Upper lobe of left lung (tissue), 6 donors: ENCODE results near the gene PEX14. TPM values are rescaled to one million over a fixed set of nuclear protein-coding genes. Genes with fewer than 3 reads are reported as not detected.

ENCODE experiments used
- ATAC-seq, 2 donors: fragments of 200-7000 bp; cut with Tn5 transposase; one replicate each; pipeline ENCODE4 v1.9.1; 2022; ENCODE audit warnings: mild to moderate bottlenecking in 2 of 2, moderate library complexity in 2 of 2; ENCODE audit not compliant: low FRiP score in 2 of 2
- DNase-seq, 2 donors: peaks; one replicate each; pipeline ENCODE4 v3.0.0-alpha.2; 2019 to 2020
- H3K27ac ChIP-seq, 4 donors: fragments of 200-600 bp; sonication (generic); one replicate each; pipeline ENCODE4 v1.5.1; 2016 to 2019
- H3K27me3 ChIP-seq, 4 donors: fragments of 200-600 bp; sonication (generic); one replicate each; pipeline ENCODE4 v1.5.1; 2017 to 2019
- H3K36me3 ChIP-seq, 4 donors: fragments of 200-600 bp; sonication (generic); one replicate each; pipeline ENCODE4 v1.5.1; 2016 to 2019
- H3K4me1 ChIP-seq, 4 donors: fragments of 200-600 bp; sonication (generic); one replicate each; pipeline ENCODE4 v1.5.1; 2018 to 2019
- H3K4me3 ChIP-seq, 4 donors: fragments of 200-600 bp; sonication (generic); one replicate each; pipeline ENCODE4 v1.5.1; 2017 to 2019; ENCODE audit warnings: mild to moderate bottlenecking in 2 of 4, moderate library complexity in 1 of 4
- H3K9me3 ChIP-seq, 4 donors: fragments of 200-600 bp; sonication (generic); one replicate each; pipeline ENCODE4 v1.5.1; 2018 to 2019
- CTCF ChIP-seq, 6 experiments: fragments of 450-650 bp in 4 of 6; fragments of 200-600 bp in 2 of 6; sonication (generic) in 2 of 6; IDR thresholded peaks; one replicate each; pipeline ENCODE4 v1.5.1; 2016 to 2019; ENCODE audit warnings: antibody characterized with exemption in 6 of 6
- EP300 ChIP-seq, 4 donors: sonication (generic); formaldehyde crosslinking; IDR thresholded peaks; one replicate each; pipeline ENCODE4 v1.5.1; 2017; ENCODE audit warnings: antibody characterized with exemption in 4 of 4, control low read depth in 2 of 4
- POLR2A ChIP-seq, 4 donors: fragments of 450-650 bp; IDR thresholded peaks; one replicate each; pipeline ENCODE4 v1.5.1; 2016 to 2017; ENCODE audit warnings: antibody characterized with exemption in 4 of 4, mild to moderate bottlenecking in 2 of 4
- POLR2AphosphoS5 ChIP-seq, 2 donors: sonication (generic); formaldehyde crosslinking; IDR thresholded peaks; one replicate each; pipeline ENCODE4 v1.5.1; 2017; ENCODE audit warnings: antibody characterized with exemption in 2 of 2
- WGBS, 2 donors: methylation state at CpG; one replicate each; pipeline ENCODE4 v1.1.5; 2017 to 2018; 5-methylcytosine and 5-hydroxymethylcytosine counted together
- total RNA-seq, 6 donors: library from RNA; depleted of rRNA in 4 of 6; stranded (reverse); fragments of >200 nt in 4 of 6; gene quantifications; one replicate each; pipeline versions ENCODE4 v1.1.0 to v1.2.1, GENCODE V29; 2016 to 2021
- donor health status: DM: no; HTN: no; CAD: no; lungs with moderate emphysema.
- donor health status: DM: no; HTN: yes; CAD: no; lungs with severe emphysema.

PEX14 gene
- total RNA-seq, 6 donors from 2014 or later = 21.2 to 43.0 (median 29.9) TPM

- 92 to 93% methylated on average over 18 of the region's 18 CpGs for WGBS, 2 donors
- H3K36me3 ChIP-seq = peaks cover 0 to 3% (median 1%) of the 10 kb centered on the region in 4 donors
- H3K9me3 ChIP-seq = no peaks in the 10 kb centered on the region
- H3K27ac ChIP-seq = no peak overlapping the region
- DNase-seq (no peak), ATAC-seq (no peak)
- H3K4me3 ChIP-seq = no peak overlapping the region
- no peaks in the 10 kb centered on the region for H3K27me3 ChIP-seq
- H3K4me1 ChIP-seq = no peaks in the 10 kb centered on the region
- TF ChIP-seq CTCF (IDR thresholded peaks at IDR 0.05) (no peak), EP300 (IDR thresholded peaks at IDR 0.05) (no peak), POLR2AphosphoS5 (IDR thresholded peaks at IDR 0.05) (no peak), POLR2A (IDR thresholded peaks at IDR 0.05) (no peak)
Measured at GRCh38 chr1:10614377-10615225, 139.9 kb downstream of the PEX14 start.

- DNase-seq = no peak
- no peak overlapping the region for H3K4me3 ChIP-seq
Measured at GRCh38 chr1:10615332-10615731, 140.6 kb downstream of the PEX14 start.

GRCh38 chr1:10615932-10616671 is 141.4 kb downstream of the PEX14 start:
- WGBS, 2 donors = 94 to 95% methylated on average over 20 to 27 of the region's 27 CpGs
- no peak overlapping the region for H3K4me3 ChIP-seq
- DNase-seq (no peak), ATAC-seq (no peak)
- H3K36me3 ChIP-seq = peaks cover 0 to 3% (median 1%) of the 10 kb centered on the region in 4 donors
- H3K27me3 ChIP-seq = no peaks in the 10 kb centered on the region
- H3K9me3 ChIP-seq = no peaks in the 10 kb centered on the region
- TF ChIP-seq POLR2AphosphoS5 (IDR thresholded peaks at IDR 0.05) (no peak), EP300 (IDR thresholded peaks at IDR 0.05) (no peak), CTCF (IDR thresholded peaks at IDR 0.05) (no peak)
- H3K4me1 ChIP-seq = no peaks in the 10 kb centered on the region
- no peak overlapping the region for H3K27ac ChIP-seq

More at GRCh38 chr1:10615332-10615731, 140.6 kb downstream of the PEX14 start:
- Histone ChIP-seq H3K27me3 (no peaks in the 10 kb centered on the region), H3K9me3 (no peaks in the 10 kb centered on the region), H3K4me1 (no peaks in the 10 kb centered on the region), H3K27ac (no peak overlapping the region), H3K36me3 (peaks cover 0 to 3% (median 1%) of the 10 kb centered on the region in 4 donors)
- TF ChIP-seq POLR2AphosphoS5 (IDR thresholded peaks at IDR 0.05) = no peak
- no peak for TF ChIP-seq EP300 (IDR thresholded peaks at IDR 0.05)
- TF ChIP-seq CTCF (IDR thresholded peaks at IDR 0.05) = no peak
- TF ChIP-seq POLR2A (IDR thresholded peaks at IDR 0.05) = no peak
- ATAC-seq = peak in 1 of 2 donors; percentile 9
- 89 to 91% methylated on average over 13 of the region's 13 CpGs for WGBS, 2 donors

- H3K9me3 ChIP-seq = no peaks in the 10 kb centered on the region
- H3K27me3 ChIP-seq = no peaks in the 10 kb centered on the region
- no peak for DNase-seq
- 90 to 94% methylated on average over 15 of the region's 15 CpGs for WGBS, 2 donors
- H3K4me1 ChIP-seq = no peaks in the 10 kb centered on the region
- TF ChIP-seq POLR2AphosphoS5 (IDR thresholded peaks at IDR 0.05) = no peak
- no peak for TF ChIP-seq POLR2A (IDR thresholded peaks at IDR 0.05)
- no peak for ATAC-seq
- no peak overlapping the region for H3K4me3 ChIP-seq
- H3K27ac ChIP-seq = no peak overlapping the region
- peaks cover 0 to 3% (median 1%) of the 10 kb centered on the region in 4 donors for H3K36me3 ChIP-seq
Measured at GRCh38 chr1:10616696-10617095, 141.9 kb downstream of the PEX14 start.

- ATAC-seq (no peak), DNase-seq (no peak)
- Histone ChIP-seq H3K9me3 (no peaks in the 10 kb centered on the region), H3K27ac (no peak overlapping the region), H3K4me3 (no peak overlapping the region), H3K36me3 (peaks cover 0 to 6% (median 2%) of the 10 kb centered on the region in 4 donors), H3K27me3 (no peaks in the 10 kb centered on the region), H3K4me1 (no peaks in the 10 kb centered on the region)
- no peak for TF ChIP-seq CTCF (IDR thresholded peaks at IDR 0.05)
- no peak for TF ChIP-seq POLR2AphosphoS5 (IDR thresholded peaks at IDR 0.05)
- TF ChIP-seq EP300 (IDR thresholded peaks at IDR 0.05) = no peak
- TF ChIP-seq POLR2A (IDR thresholded peaks at IDR 0.05) = no peak
- WGBS, 2 donors = 93 to 97% methylated on average over 5 of the region's 5 CpGs
Measured at GRCh38 chr1:10617318-10617717, 142.6 kb downstream of the PEX14 start.
